ENCODE data around the gene SUPT3H. TPM values are rescaled to one million over a fixed set of nuclear protein-coding genes. Genes with fewer than 3 reads are reported as not detected.
"Not testable (repeated sequence)": the region's sequence is repeated elsewhere in the genome, so short reads cannot be mapped to it uniquely, and the experiment has no call there.

Gene SUPT3H
- total RNA-seq, 1 experiment from 2014 or later = 12.7 TPM

GRCh38 chr6:44869321-44869897, 508.3 kb downstream of the SUPT3H start:
- Mint-ChIP-seq H3K4me1 (ENCODE audit: insufficient read depth, unreplicated experiment) (no peaks in the 10 kb centered on the region), H3K27me3 (ENCODE audit: insufficient read depth, unreplicated experiment) (no peaks in the 10 kb centered on the region), H3K36me3 (ENCODE audit: insufficient read depth, unreplicated experiment) (no peaks in the 10 kb centered on the region), H3K27ac (ENCODE audit: low read depth, unreplicated experiment) (no peak overlapping the region), H3K4me3 (ENCODE audit: unreplicated experiment) (no peak overlapping the region), H3K9me3 (ENCODE audit: unreplicated experiment) (peaks cover 12% of the 10 kb centered on the region)
- no TSS peak for BruUV-seq (replicated peaks)
- no peak for DNase-seq (ENCODE audit: unreplicated experiment)
- intact Hi-C loops (cut with micrococcal nuclease) = no loop called here
- ChIA-PET POLR2A (no interaction called here), CTCF (no interaction called here)
- no peak for TF ChIP-seq CTCF (IDR thresholded peaks at IDR 0.05; ENCODE audit: unreplicated experiment)

- ChIA-PET CTCF (interaction anchor here (0.7 kb wide), 1 partner anchor 30 kb away, joined by 5 read pairs; no protein-coding TSS in a partner anchor), POLR2A (no interaction called here)
- Mint-ChIP-seq H3K27me3 (ENCODE audit: insufficient read depth, unreplicated experiment) (no peaks in the 10 kb centered on the region), H3K27ac (ENCODE audit: low read depth, unreplicated experiment) (no peak overlapping the region), H3K9me3 (ENCODE audit: unreplicated experiment) (peaks cover 12% of the 10 kb centered on the region), H3K4me1 (ENCODE audit: insufficient read depth, unreplicated experiment) (no peaks in the 10 kb centered on the region), H3K4me3 (ENCODE audit: unreplicated experiment) (no peak overlapping the region), H3K36me3 (ENCODE audit: insufficient read depth, unreplicated experiment) (no peaks in the 10 kb centered on the region)
- TF ChIP-seq CTCF (IDR thresholded peaks at IDR 0.05; ENCODE audit: unreplicated experiment) = no peak
- DNase-seq (ENCODE audit: unreplicated experiment) = no peak
- no TSS peak for BruUV-seq (replicated peaks)
- intact Hi-C loops (cut with micrococcal nuclease) = no loop called here
Measured at GRCh38 chr6:44868910-44869309, 508.8 kb downstream of the SUPT3H start.

GRCh38 chr6:44868335-44868668, 509.4 kb downstream of the SUPT3H start:
- CTCF ChIA-PET = interaction anchor here (0.6 to 0.7 kb wide), 2 partner anchors 31 to 97 kb away, joined by 5 read pairs; no protein-coding TSS in a partner anchor
- H3K27me3 Mint-ChIP-seq (ENCODE audit: insufficient read depth, unreplicated experiment) = no peaks in the 10 kb centered on the region
- H3K9me3 Mint-ChIP-seq (ENCODE audit: unreplicated experiment) = peaks cover 12% of the 10 kb centered on the region
- BruUV-seq (replicated peaks) = no TSS peak
- H3K4me1 Mint-ChIP-seq (ENCODE audit: insufficient read depth, unreplicated experiment) = no peaks in the 10 kb centered on the region
- no peak overlapping the region for H3K27ac Mint-ChIP-seq (ENCODE audit: low read depth, unreplicated experiment)
- no peak overlapping the region for H3K4me3 Mint-ChIP-seq (ENCODE audit: unreplicated experiment)
- intact Hi-C loops (cut with micrococcal nuclease) = no loop called here
- no peak for DNase-seq (ENCODE audit: unreplicated experiment)
- no peak for TF ChIP-seq CTCF (IDR thresholded peaks at IDR 0.05; ENCODE audit: unreplicated experiment)
- POLR2A ChIA-PET = no interaction called here
- no peaks in the 10 kb centered on the region for H3K36me3 Mint-ChIP-seq (ENCODE audit: insufficient read depth, unreplicated experiment)

GRCh38 chr6:44867571-44868334, 510.0 kb downstream of the SUPT3H start:
- intact Hi-C loops (cut with micrococcal nuclease) = no loop called here
- no peak for TF ChIP-seq CTCF (IDR thresholded peaks at IDR 0.05; ENCODE audit: unreplicated experiment)
- Mint-ChIP-seq H3K4me3 (ENCODE audit: unreplicated experiment) (no peak overlapping the region), H3K27ac (ENCODE audit: low read depth, unreplicated experiment) (no peak overlapping the region), H3K27me3 (ENCODE audit: insufficient read depth, unreplicated experiment) (no peaks in the 10 kb centered on the region), H3K9me3 (ENCODE audit: unreplicated experiment) (peaks cover 12% of the 10 kb centered on the region), H3K36me3 (ENCODE audit: insufficient read depth, unreplicated experiment) (no peaks in the 10 kb centered on the region), H3K4me1 (ENCODE audit: insufficient read depth, unreplicated experiment) (no peaks in the 10 kb centered on the region)
- ChIA-PET POLR2A (interaction anchor here (0.6 kb wide), 1 partner anchor 480 kb away, joined by 3 read pairs; no protein-coding TSS in a partner anchor), CTCF (interaction anchor here (0.6 kb wide), 1 partner anchor 98 kb away, joined by 5 read pairs; no protein-coding TSS in a partner anchor)
- DNase-seq (ENCODE audit: unreplicated experiment) = no peak
- no TSS peak for BruUV-seq (replicated peaks)

GRCh38 chr6:44865184-44865583, 512.5 kb downstream of the SUPT3H start:
- H3K27me3 Mint-ChIP-seq (ENCODE audit: insufficient read depth, unreplicated experiment); H3K4me1 Mint-ChIP-seq (ENCODE audit: insufficient read depth, unreplicated experiment); H3K36me3 Mint-ChIP-seq (ENCODE audit: insufficient read depth, unreplicated experiment); CTCF ChIA-PET; intact Hi-C loops (cut with micrococcal nuclease); H3K4me3 Mint-ChIP-seq (ENCODE audit: unreplicated experiment); H3K27ac Mint-ChIP-seq (ENCODE audit: low read depth, unreplicated experiment); POLR2A ChIA-PET; BruUV-seq (replicated peaks); DNase-seq (ENCODE audit: unreplicated experiment): not testable (repeated sequence)
- peaks cover 12% of the 10 kb centered on the region for H3K9me3 Mint-ChIP-seq (ENCODE audit: unreplicated experiment)

All from MCF 10A (cell line).